Measurements from ENCODE around the gene PDXP. TPM values are rescaled to one million over a fixed set of nuclear protein-coding genes. Genes with fewer than 3 reads are reported as not detected.

PDXP gene
- total RNA-seq, 1 experiment from 2014 or later: 36.9 TPM

- intact Hi-C loops (cut with micrococcal nuclease): loop anchor here (2.0 kb wide), 1 partner anchor 37 kb away; no protein-coding TSS in a partner anchor
- ATAC-seq: peak; percentile 85
- peak; percentile 80 for DNase-seq
- H3K36me3 ChIP-seq (ENCODE audit: low read depth, low read length): no peaks in the 10 kb centered on the region
- no peaks in the 10 kb centered on the region for H3K9me2 ChIP-seq (replicated peaks; ENCODE audit: low read length)
- no peak overlapping the region for H3K4me3 ChIP-seq (ENCODE audit: low read length)
- BruUV-seq (replicated peaks): no TSS peak
- 0 out of 2 replicates have a peak, but pooled peaks cover 6% of the 10 kb centered on the region for H3K79me2 ChIP-seq (ENCODE audit: low read length)
- POLR2A ChIA-PET (ENCODE audit: unreplicated experiment): interaction anchor here (0.6 kb wide), 2 partner anchors 16 to 103 kb away, joined by 4 to 9 read pairs; no protein-coding TSS in a partner anchor
- no peak overlapping the region for H3K4me2 ChIP-seq (ENCODE audit: low read length)
- no peak overlapping the region for H3K9ac ChIP-seq (ENCODE audit: low read length)
- TF ChIP-seq EZH2phosphoT487 (IDR thresholded peaks at IDR 0.05; ENCODE audit: borderline replicate concordance, low read length): no peak
- peak; percentile 82 for TF ChIP-seq CTCF (conservative IDR thresholded peaks at IDR 0.05; ENCODE audit: low read depth, low read length)
- CTCF ChIA-PET: interaction anchor here (0.5 to 1.9 kb wide), 10 partner anchors 15 to 139 kb away, joined by 3 to 15 read pairs (median 3); partner anchors contain the start of genes GGA1 and PDXP
- no peaks in the 10 kb centered on the region for H4K20me1 ChIP-seq (ENCODE audit: low read length)
- H3K4me1 ChIP-seq (ENCODE audit: insufficient read depth, low read length): peaks cover 9% of the 10 kb centered on the region; the same call in 1 of the 2 replicates
- no peak overlapping the region for H2AFZ ChIP-seq (ENCODE audit: low read length)
- no peaks in the 10 kb centered on the region for H3K9me3 ChIP-seq (ENCODE audit: low read length)
- no peaks in the 10 kb centered on the region for H3K27me3 ChIP-seq (ENCODE audit: low read length)
- no peak overlapping the region for H3K27ac ChIP-seq (ENCODE audit: low read length)
- H3F3A ChIP-seq (ENCODE audit: low read length, unreplicated experiment): no peaks in the 10 kb centered on the region
These were observed 15.2 kb upstream of the PDXP start for GRCh38 chr22:37643225-37643847.

GRCh38 chr22:37647317-37647716 lies 11.2 kb upstream of the PDXP start:
- no peak for ATAC-seq
- no peaks in the 10 kb centered on the region for H3K4me1 ChIP-seq (ENCODE audit: insufficient read depth, low read length)
- no peaks in the 10 kb centered on the region for H3K79me2 ChIP-seq (ENCODE audit: low read length)
- no peak overlapping the region for H3K27ac ChIP-seq (ENCODE audit: low read length)
- intact Hi-C loops (cut with micrococcal nuclease): no loop called here
- no peak overlapping the region for H3K4me2 ChIP-seq (ENCODE audit: low read length)
- H4K20me1 ChIP-seq (ENCODE audit: low read length): no peaks in the 10 kb centered on the region
- H3K4me3 ChIP-seq (ENCODE audit: low read length): no peak overlapping the region
- H2AFZ ChIP-seq (ENCODE audit: low read length): no peak overlapping the region
- H3K27me3 ChIP-seq (ENCODE audit: low read length): no peaks in the 10 kb centered on the region
- peaks cover 3% of the 10 kb centered on the region; the same call in 1 of the 2 replicates for H3K36me3 ChIP-seq (ENCODE audit: low read depth, low read length)
- no TSS peak for BruUV-seq (replicated peaks)
- H3K9ac ChIP-seq (ENCODE audit: low read length): no peak overlapping the region
- no peaks in the 10 kb centered on the region for H3K9me3 ChIP-seq (ENCODE audit: low read length)
- no peak for DNase-seq
- no peaks in the 10 kb centered on the region for H3F3A ChIP-seq (ENCODE audit: low read length, unreplicated experiment)
- H3K9me2 ChIP-seq (replicated peaks; ENCODE audit: low read length): no peaks in the 10 kb centered on the region
- ChIA-PET CTCF (no interaction called here), POLR2A (ENCODE audit: unreplicated experiment) (no interaction called here)
- TF ChIP-seq EZH2 (IDR thresholded peaks at IDR 0.05; ENCODE audit: low read length, unreplicated experiment): no peak
- TF ChIP-seq CTCF (conservative IDR thresholded peaks at IDR 0.05; ENCODE audit: low read depth, low read length): no peak
- TF ChIP-seq EZH2phosphoT487 (IDR thresholded peaks at IDR 0.05; ENCODE audit: borderline replicate concordance, low read length): no peak

- H3K4me3 ChIP-seq (ENCODE audit: low read length): no peak overlapping the region
- no peaks in the 10 kb centered on the region for H3K9me2 ChIP-seq (replicated peaks; ENCODE audit: low read length)
- intact Hi-C loops (cut with micrococcal nuclease): no loop called here
- no peak overlapping the region for H3K27ac ChIP-seq (ENCODE audit: low read length)
- no peak overlapping the region for H3K9ac ChIP-seq (ENCODE audit: low read length)
- H3K79me2 ChIP-seq (ENCODE audit: low read length): no peaks in the 10 kb centered on the region
- no peak overlapping the region for H2AFZ ChIP-seq (ENCODE audit: low read length)
- no peaks in the 10 kb centered on the region for H3F3A ChIP-seq (ENCODE audit: low read length, unreplicated experiment)
- H3K4me2 ChIP-seq (ENCODE audit: low read length): no peak overlapping the region
- H3K4me1 ChIP-seq (ENCODE audit: insufficient read depth, low read length): no peaks in the 10 kb centered on the region
- no peaks in the 10 kb centered on the region for H3K27me3 ChIP-seq (ENCODE audit: low read length)
- ChIA-PET POLR2A (ENCODE audit: unreplicated experiment) (no interaction called here), CTCF (no interaction called here)
- H4K20me1 ChIP-seq (ENCODE audit: low read length): no peaks in the 10 kb centered on the region
- H3K9me3 ChIP-seq (ENCODE audit: low read length): no peaks in the 10 kb centered on the region
- ATAC-seq (no peak), DNase-seq (no peak)
- peaks cover 3% of the 10 kb centered on the region; the same call in 1 of the 2 replicates for H3K36me3 ChIP-seq (ENCODE audit: low read depth, low read length)
- BruUV-seq (replicated peaks): no TSS peak
- TF ChIP-seq EZH2 (IDR thresholded peaks at IDR 0.05; ENCODE audit: low read length, unreplicated experiment) (no peak), CTCF (conservative IDR thresholded peaks at IDR 0.05; ENCODE audit: low read depth, low read length) (no peak)
These were observed 10.6 kb upstream of the PDXP start for GRCh38 chr22:37647928-37648327.

Data from PC-3 (cell line).